Raji (cell line): ENCODE data around the gene FYB1.

Experiments used
- POLR2A ChIP-seq: IDR thresholded peaks from 2 replicates; pipeline ENCODE4 v1.6.1; 2011; ENCODE audit warnings: low read depth, low read length, control low read depth; ENCODE audit not compliant: insufficient read depth

FYB1 gene

GRCh38 chr5:39115644-39116343, 103.6 kb downstream of the FYB1 start:
- no peak for TF ChIP-seq POLR2A

- TF ChIP-seq POLR2A: no peak
These were observed 105.2 kb downstream of the FYB1 start for GRCh38 chr5:39114155-39114554.

- no peak for TF ChIP-seq POLR2A
These were observed 105.9 kb downstream of the FYB1 start for GRCh38 chr5:39113354-39113953.

- no peak for TF ChIP-seq POLR2A
These were observed 109.8 kb downstream of the FYB1 start for GRCh38 chr5:39109606-39110005.

- TF ChIP-seq POLR2A: no peak
These were observed 110.4 kb downstream of the FYB1 start for GRCh38 chr5:39108987-39109386.

GRCh38 chr5:39107350-39107749, 112.0 kb downstream of the FYB1 start:
- TF ChIP-seq POLR2A: no peak

- no peak for TF ChIP-seq POLR2A
These were observed 113.0 kb downstream of the FYB1 start for GRCh38 chr5:39106322-39106721.

GRCh38 chr5:39104221-39104620, 115.1 kb downstream of the FYB1 start:
- no peak for TF ChIP-seq POLR2A

- no peak for TF ChIP-seq POLR2A
These were observed 116.6 kb downstream of the FYB1 start for GRCh38 chr5:39102684-39103155.

- no peak for TF ChIP-seq POLR2A
These were observed 118.4 kb downstream of the FYB1 start for GRCh38 chr5:39100851-39101396.

GRCh38 chr5:39100301-39100850, 119.0 kb downstream of the FYB1 start:
- no peak for TF ChIP-seq POLR2A

- no peak for TF ChIP-seq POLR2A
These were observed 119.5 kb downstream of the FYB1 start for GRCh38 chr5:39099831-39100230.

GRCh38 chr5:39093352-39093751, 126.0 kb downstream of the FYB1 start:
- no peak for TF ChIP-seq POLR2A

GRCh38 chr5:39092581-39093351, 126.6 kb downstream of the FYB1 start:
- TF ChIP-seq POLR2A: no peak

GRCh38 chr5:39091940-39092580, 127.3 kb downstream of the FYB1 start:
- TF ChIP-seq POLR2A: no peak

GRCh38 chr5:39083968-39084367, 135.4 kb downstream of the FYB1 start:
- no peak for TF ChIP-seq POLR2A

GRCh38 chr5:39082995-39083394, 136.4 kb downstream of the FYB1 start:
- no peak for TF ChIP-seq POLR2A
